Kidney epithelial cell (primary cell): Measurements from ENCODE around the gene NEDD4. TPM values are rescaled to one million over a fixed set of nuclear protein-coding genes. Genes with fewer than 3 reads are reported as not detected.

Experiments used
- DNase-seq: peaks from one replicate; pipeline ENCODE4 v3.0.0-alpha.2; 2010; ENCODE audit warnings: low read depth
- H3K27me3 ChIP-seq: 2 replicates; pipeline ENCODE4 v1.6.0; 2011; ENCODE audit warnings: low read length; ENCODE audit not compliant: control insufficient read depth, insufficient read depth
- H3K36me3 ChIP-seq: 2 replicates; pipeline ENCODE4 v1.5.1; 2011; ENCODE audit warnings: low read length; ENCODE audit not compliant: control insufficient read depth, insufficient read depth
- H3K4me3 ChIP-seq: 2 replicates; pipeline ENCODE4 v1.5.1; 2011; ENCODE audit warnings: low read depth, mild to moderate bottlenecking, control low read depth, low read length
- CTCF ChIP-seq: IDR thresholded peaks from 2 replicates; pipeline ENCODE4 v1.5.1; 2011; ENCODE audit warnings: mild to moderate bottlenecking, moderate library complexity, low read length, control low read depth, inconsistent platforms; ENCODE audit not compliant: insufficient read depth, poor library complexity, severe bottlenecking
- total RNA-seq: library from RNA; depleted of rRNA; stranded (reverse); fragments of >200 nt; gene quantifications from 2 replicates; pipeline ENCODE4 v1.2.3, GENCODE V29; 2015

The NEDD4 gene
- total RNA-seq, 1 donor from 2014 or later, result 26.8 TPM

DNA sequence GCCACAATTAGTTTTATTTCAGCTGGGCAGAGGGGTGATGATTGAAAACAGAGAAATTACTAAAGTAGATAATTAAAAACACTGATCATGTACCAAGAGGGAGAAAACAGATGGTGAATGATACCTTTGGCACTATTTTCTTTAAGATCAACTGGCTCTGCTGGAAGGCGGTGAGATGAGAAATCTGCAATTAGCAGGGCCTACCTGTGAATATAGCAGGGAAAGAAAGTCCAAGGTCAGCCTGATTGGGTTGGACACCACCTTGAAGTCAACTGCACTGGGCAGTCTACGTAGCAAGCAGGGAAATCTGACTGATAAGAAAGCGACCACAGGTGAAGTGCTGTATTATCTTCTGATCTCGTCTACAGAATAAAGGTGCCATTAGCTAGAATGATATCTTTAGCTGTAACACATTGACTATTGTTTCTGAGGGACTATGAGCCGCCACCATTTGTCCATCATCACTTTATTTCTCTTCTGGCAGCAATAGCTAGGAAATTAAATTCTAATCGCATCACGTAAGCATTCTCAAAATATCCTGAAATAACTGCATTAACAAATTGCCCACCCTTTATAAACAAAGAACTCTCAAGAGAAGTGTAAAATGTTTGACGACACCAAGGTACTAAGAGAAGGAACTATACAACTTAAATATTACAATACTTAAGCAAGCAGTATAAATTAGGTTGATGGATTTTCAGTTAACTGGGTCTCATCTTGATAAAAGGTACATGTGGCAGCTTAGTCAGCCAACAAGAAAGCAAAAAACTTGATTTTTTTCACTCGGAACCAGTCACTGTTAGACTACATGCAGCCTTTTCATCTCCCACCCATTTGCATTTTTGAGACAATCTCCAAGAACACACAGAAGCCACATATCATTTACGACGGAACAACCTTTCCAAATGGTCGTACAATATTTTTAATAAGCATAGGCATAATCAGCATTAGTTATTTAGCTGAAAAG, 1.3 kb downstream of the NEDD4 start:
- Histone ChIP-seq H3K4me3 (peak overlapping the region; percentile 69), H3K27me3 (no peaks in the 10 kb centered on the region), H3K36me3 (no peaks in the 10 kb centered on the region)
- no peak for DNase-seq
- no peak for TF ChIP-seq CTCF

- H3K36me3 ChIP-seq, result no peaks in the 10 kb centered on the region
- no peaks in the 10 kb centered on the region for H3K27me3 ChIP-seq
- TF ChIP-seq CTCF, result peak; percentile 2
- H3K4me3 ChIP-seq, result no peak overlapping the region
- no peak for DNase-seq
Measured at GRCh38 chr15:55990998-55991397, 2.4 kb downstream of the NEDD4 start.

- no peak overlapping the region for H3K4me3 ChIP-seq
- DNase-seq, result no peak
- no peaks in the 10 kb centered on the region for H3K27me3 ChIP-seq
- H3K36me3 ChIP-seq, result no peaks in the 10 kb centered on the region
- TF ChIP-seq CTCF, result no peak
Measured at GRCh38 chr15:55990516-55990915, 2.9 kb downstream of the NEDD4 start.

DNA sequence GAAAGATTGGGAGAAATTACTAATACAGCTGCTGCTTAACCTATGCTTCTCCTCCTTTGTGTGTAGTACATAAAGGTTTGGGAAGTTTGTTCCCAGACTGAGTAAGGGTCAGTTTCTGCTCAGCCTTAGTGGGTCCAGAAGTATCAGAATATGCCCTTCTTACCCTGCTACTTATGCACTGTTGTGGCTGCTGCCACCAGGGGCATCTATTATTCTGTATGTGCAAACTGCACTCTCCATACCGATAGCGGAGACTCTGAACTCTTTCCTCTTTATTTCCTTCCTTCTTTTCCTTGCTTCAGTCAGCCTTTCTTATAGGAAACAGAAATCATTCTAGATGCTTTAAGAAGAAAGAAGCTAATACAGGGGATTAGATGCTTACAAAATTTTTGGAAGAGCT, 4.0 kb downstream of the NEDD4 start:
- no peak for DNase-seq
- Histone ChIP-seq H3K36me3 (no peaks in the 10 kb centered on the region), H3K27me3 (no peaks in the 10 kb centered on the region), H3K4me3 (no peak overlapping the region)
- TF ChIP-seq CTCF, result no peak

GRCh38 chr15:55981582-55982249, 11.7 kb downstream of the NEDD4 start:
- DNase-seq, result no peak
- Histone ChIP-seq H3K27me3 (no peaks in the 10 kb centered on the region), H3K36me3 (no peaks in the 10 kb centered on the region), H3K4me3 (no peak overlapping the region)
- TF ChIP-seq CTCF, result no peak
